Left cardiac atrium (tissue), 4 donors: ENCODE data around the gene B4GALNT4. TPM values are rescaled to one million over a fixed set of nuclear protein-coding genes. Genes with fewer than 3 reads are reported as not detected.
"Not testable (repeated sequence)": the region's sequence is repeated elsewhere in the genome, so short reads cannot be mapped to it uniquely, and the experiment has no call there.

ENCODE experiments used
- ATAC-seq, 2 donors: fragments of 200-7000 bp; cut with Tn5 transposase; one replicate each; pipeline ENCODE4 v1.9.1; 2020; ENCODE audit warnings: mild to moderate bottlenecking in 2 of 2, moderate library complexity in 2 of 2
- DNase-seq: peaks from one replicate; pipeline ENCODE4 v3.0.0-alpha.2; 2020
- intact Hi-C, 2 donors: fragments of 100-400 bp; cut with DNase I; formaldehyde crosslinking; loops; one replicate each; pipeline versions ENCODE4 v1.14.1 to v1.15.1; 2022 to 2023
- long read RNA-seq: library from polyadenylated mRNA; unstranded; transcript quantifications from one replicate; pipeline ENCODE4 v2.0.0, GENCODE V29; 2021
- total RNA-seq, 2 donors: library from RNA; stranded (reverse); fragmentation: NEBNext Ultra II Directional; extraction: Animal tissue kit (Norgen Biotek cat#: 25700); gene quantifications; one replicate each; pipeline ENCODE4 v1.2.1, GENCODE V29; 2021
- donor health status: DM: no; HTN: yes; CAD: no.
- donor health status: DM: no; HTN: yes; CAD: no; lungs with severe emphysema.
- donor health status: DM: yes; HTN: yes; CAD: no.
- donor health status: Dilated cardiomyopathy.

B4GALNT4 gene
- 1 to 10 TPM; 2.1 to 2.4 TPM for total RNA-seq
- long read RNA-seq = 0 reads

- DNase-seq (peak; percentile 33), ATAC-seq (peak; percentile 47 to 51)
- intact Hi-C loops = no loop called here
Measured at GRCh38 chr11:369336-370018, at the start of gene B4GALNT4. Gene B4GALNT4, plus strand, starts transcription at chr11:369499. Its CDS starts 305 bp downstream, at chr11:369804.

- DNase-seq, intact Hi-C loops: not testable (repeated sequence)
- ATAC-seq = peak; percentile 4 to 17
Measured at GRCh38 chr11:319888-320273, 49.4 kb upstream of the B4GALNT4 start.

GRCh38 chr11:324156-324555, 45.1 kb upstream of the B4GALNT4 start:
- DNase-seq = no peak
- no peak for ATAC-seq
- intact Hi-C loops = no loop called here

GRCh38 chr11:324593-325517, 44.4 kb upstream of the B4GALNT4 start:
- peak; percentile 57 for DNase-seq
- intact Hi-C loops, ATAC-seq: not testable (repeated sequence)

- ATAC-seq (no peak), DNase-seq (no peak)
- intact Hi-C loops = no loop called here
Measured at GRCh38 chr11:325796-326591, 43.3 kb upstream of the B4GALNT4 start.

- DNase-seq (no peak), ATAC-seq (peak; percentile 2 to 5)
- intact Hi-C loops = no loop called here
Measured at GRCh38 chr11:326592-326841, 42.8 kb upstream of the B4GALNT4 start.

- intact Hi-C loops = no loop called here
- DNase-seq = peak; percentile 92
- ATAC-seq = peak; percentile 87 to 89
Measured at GRCh38 chr11:326842-327580, 42.3 kb upstream of the B4GALNT4 start.

GRCh38 chr11:327581-327923, 41.7 kb upstream of the B4GALNT4 start:
- intact Hi-C loops = no loop called here
- no peak for ATAC-seq

GRCh38 chr11:328012-328411, 41.3 kb upstream of the B4GALNT4 start:
- intact Hi-C loops = no loop called here
- ATAC-seq (no peak), DNase-seq (no peak)

More at GRCh38 chr11:327581-327923, 41.7 kb upstream of the B4GALNT4 start:
- no peak for DNase-seq

GRCh38 chr11:328516-329100, 40.7 kb upstream of the B4GALNT4 start:
- ATAC-seq, DNase-seq, intact Hi-C loops: not testable (repeated sequence)

GRCh38 chr11:329886-330253, 39.4 kb upstream of the B4GALNT4 start:
- ATAC-seq (no peak), DNase-seq (no peak)
- intact Hi-C loops = no loop called here

GRCh38 chr11:330307-330693, 39.0 kb upstream of the B4GALNT4 start:
- no peak for ATAC-seq
- DNase-seq = no peak
- intact Hi-C loops = no loop called here

GRCh38 chr11:330694-331357, 38.5 kb upstream of the B4GALNT4 start:
- ATAC-seq (no peak), DNase-seq (no peak)
- intact Hi-C loops = no loop called here

- intact Hi-C loops = no loop called here
- ATAC-seq (no peak), DNase-seq (no peak)
Measured at GRCh38 chr11:331358-332060, 37.8 kb upstream of the B4GALNT4 start.

- no peak for ATAC-seq
- intact Hi-C loops = no loop called here
- DNase-seq = no peak
Measured at GRCh38 chr11:332651-333480, 36.4 kb upstream of the B4GALNT4 start.

GRCh38 chr11:333616-334263, 35.6 kb upstream of the B4GALNT4 start:
- DNase-seq, intact Hi-C loops, ATAC-seq: not testable (repeated sequence)
